Measurements from ENCODE around the gene DAZAP2.

GRCh38 chr12:51196547-51196946 is 42.1 kb upstream of the DAZAP2 start:
- TF ChIP-seq, protein P1, sequence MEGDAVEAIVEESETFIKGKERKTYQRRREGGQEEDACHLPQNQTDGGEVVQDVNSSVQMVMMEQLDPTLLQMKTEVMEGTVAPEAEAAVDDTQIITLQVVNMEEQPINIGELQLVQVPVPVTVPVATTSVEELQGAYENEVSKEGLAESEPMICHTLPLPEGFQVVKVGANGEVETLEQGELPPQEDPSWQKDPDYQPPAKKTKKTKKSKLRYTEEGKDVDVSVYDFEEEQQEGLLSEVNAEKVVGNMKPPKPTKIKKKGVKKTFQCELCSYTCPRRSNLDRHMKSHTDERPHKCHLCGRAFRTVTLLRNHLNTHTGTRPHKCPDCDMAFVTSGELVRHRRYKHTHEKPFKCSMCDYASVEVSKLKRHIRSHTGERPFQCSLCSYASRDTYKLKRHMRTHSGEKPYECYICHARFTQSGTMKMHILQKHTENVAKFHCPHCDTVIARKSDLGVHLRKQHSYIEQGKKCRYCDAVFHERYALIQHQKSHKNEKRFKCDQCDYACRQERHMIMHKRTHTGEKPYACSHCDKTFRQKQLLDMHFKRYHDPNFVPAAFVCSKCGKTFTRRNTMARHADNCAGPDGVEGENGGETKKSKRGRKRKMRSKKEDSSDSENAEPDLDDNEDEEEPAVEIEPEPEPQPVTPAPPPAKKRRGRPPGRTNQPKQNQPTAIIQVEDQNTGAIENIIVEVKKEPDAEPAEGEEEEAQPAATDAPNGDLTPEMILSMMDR (conservative IDR thresholded peaks at IDR 0.05; ENCODE audit: low read depth, low read length): no peak
- TF ChIP-seq EZH2 (IDR thresholded peaks at IDR 0.05; ENCODE audit: low read length, unreplicated experiment): no peak

Data from PC-3 (cell line).